K562 (cell line): ENCODE results near the gene DOCK1. TPM values are rescaled to one million over a fixed set of nuclear protein-coding genes. Genes with fewer than 3 reads are reported as not detected.

ENCODE experiments used
- ATAC-seq: fragments of 200-7000 bp; cut with Tn5 transposase; 3 replicates; pipeline ENCODE4 v1.9.1; 2020; ENCODE audit warnings: moderate library complexity
- BruUV-seq: library from RNA; stranded (reverse); fragments of 400-500 nt; replicated peaks from 2 replicates; lab custom pipeline; 2021; lab: Mats Ljungman, UMichigan
- CTCF ChIA-PET: fragments of 300-600 bp; formaldehyde crosslinking; extraction: SDS; loops from one replicate; lab custom pipeline; 2021; ENCODE audit warnings: low intra/inter-chr PET ratio; lab: Yijun Ruan, JAX
- POLR2A ChIA-PET: fragments of 300-600, 350-650 bp; sonication (Branson Sonifier 250); formaldehyde crosslinking; extraction: SDS; loops from one replicate; lab custom pipeline; 2021; ENCODE audit warnings: antibody characterized with exemption, inconsistent platforms; lab: Yijun Ruan, JAX
- DNase-seq, 4 experiments: peaks; one replicate each; pipeline versions ENCODE4 v3.0.0 to v3.0.0-alpha.2; 2011 to 2018; ENCODE audit warnings: low spot score in 3 of 4, mixed read lengths in 3 of 4; ENCODE audit errors: extremely low read depth in 1 of 4
- FAIRE-seq: peaks from 2 replicates; lab custom pipeline; 2011; peaks lifted over from hg19 to GRCh38; lab: Jason Lieb, UNC
- H2AFZ ChIP-seq: 2 replicates; pipeline ENCODE4 v1.6.0; 2011; ENCODE audit warnings: low read depth, low read length, control low read depth, inconsistent platforms
- H3K27ac ChIP-seq: fragments of 200-600 bp; 3 replicates; pipeline ENCODE4 v1.8.0; 2011; ENCODE audit warnings: low read depth, mild to moderate bottlenecking, control low read depth, inconsistent platforms, low read length, moderate library complexity, mixed read lengths; ENCODE audit errors: extremely low read depth
- H3K27me3 ChIP-seq, 2 experiments: fragments of 300-600 bp in 1 of 2; 2 replicates in 1 of 2; 3 replicates in 1 of 2; pipeline versions ENCODE4 v1.6.0 to v1.8.0; 2011; ENCODE audit warnings: inconsistent platforms in 2 of 2, low read length in 2 of 2, mild to moderate bottlenecking in 1 of 2, mixed read lengths in 1 of 2, moderate library complexity in 1 of 2; ENCODE audit not compliant: control insufficient read depth in 2 of 2, insufficient read depth in 2 of 2
- H3K36me3 ChIP-seq: fragments of 300-600 bp; 3 replicates; pipeline ENCODE4 v1.8.0; 2011; ENCODE audit warnings: mild to moderate bottlenecking, low read length, inconsistent platforms; ENCODE audit not compliant: control insufficient read depth, insufficient read depth
- H3K4me1 ChIP-seq, 2 experiments: fragments of 200-600 bp in 1 of 2; replicated peaks in 1 of 2; 2 replicates in 1 of 2; 3 replicates in 1 of 2; pipeline versions ENCODE4 v1.5.1 to v1.8.0; 2011; ENCODE audit warnings: inconsistent platforms in 2 of 2, low read length in 2 of 2, mild to moderate bottlenecking in 1 of 2, mixed read lengths in 1 of 2, moderate library complexity in 1 of 2; ENCODE audit not compliant: control insufficient read depth in 2 of 2, insufficient read depth in 2 of 2
- H3K4me2 ChIP-seq: 2 replicates; pipeline ENCODE4 v1.6.1; 2011; ENCODE audit warnings: low read length, control low read depth, inconsistent platforms, mixed read lengths; ENCODE audit not compliant: insufficient read depth
- H3K4me3 ChIP-seq: fragments of 200-600 bp; sonication (generic), shearing (Covaris generic); 2 replicates; pipeline ENCODE4 v1.5.1; 2016; ENCODE audit warnings: control low read depth, inconsistent platforms
- H3K79me2 ChIP-seq: fragments of 200-600 bp; 3 replicates; pipeline ENCODE4 v1.8.0; 2011; ENCODE audit warnings: low read length, inconsistent platforms; ENCODE audit not compliant: control insufficient read depth, insufficient read depth
- H3K9ac ChIP-seq, 2 experiments: 2 replicates each; pipeline versions ENCODE4 v1.6.0 to v1.6.1; 2011; ENCODE audit warnings: low read depth in 2 of 2, low read length in 2 of 2, control low read depth in 1 of 2, inconsistent platforms in 1 of 2, mild to moderate bottlenecking in 1 of 2, mixed read lengths in 1 of 2; ENCODE audit not compliant: insufficient read depth in 1 of 2
- H3K9me1 ChIP-seq: one replicate; pipeline ENCODE4 v1.6.0; 2011; ENCODE audit warnings: inconsistent platforms, mild to moderate bottlenecking, low read length, moderate library complexity; ENCODE audit not compliant: control insufficient read depth, insufficient read depth
- H3K9me3 ChIP-seq: replicated peaks from 2 replicates; pipeline ENCODE4 v1.5.1; 2011; ENCODE audit warnings: low read depth, low read length, inconsistent platforms; ENCODE audit not compliant: control insufficient read depth, insufficient read depth
- H4K20me1 ChIP-seq: replicated peaks from 2 replicates; pipeline ENCODE4 v1.6.1; 2011; ENCODE audit warnings: low read length, inconsistent platforms, mixed read lengths; ENCODE audit not compliant: control insufficient read depth, insufficient read depth
- ILF3 ChIP-seq: fragments of 450-650 bp; IDR thresholded peaks from 2 replicates; pipeline ENCODE4 v1.6.1; 2018; ENCODE audit warnings: antibody characterized with exemption, mild to moderate bottlenecking, moderate library complexity, borderline replicate concordance
- LARP7 ChIP-seq: fragments of 450-650 bp; IDR thresholded peaks from 2 replicates; pipeline ENCODE4 v1.6.1; 2016
- MIER1 ChIP-seq: fragments of 450-650 bp; IDR thresholded peaks from 2 replicates; pipeline ENCODE4 v1.6.1; 2016; ENCODE audit warnings: antibody characterized with exemption, mild to moderate bottlenecking, low read depth
- POLR2G ChIP-seq: fragments of 200-400 bp; formaldehyde crosslinking; IDR thresholded peaks from 2 replicates; pipeline ENCODE4 v1.6.1; 2017; ENCODE audit warnings: low read depth, mild to moderate bottlenecking, antibody characterized with exemption, low read length, moderate library complexity
- ZFP36 ChIP-seq: fragments of 150-350 bp; IDR thresholded peaks from 2 replicates; pipeline ENCODE4 v1.6.1; 2018; ENCODE audit warnings: low read length, low read depth; ENCODE audit not compliant: partially characterized antibody
- WGBS: fragments of 100-300 bp; shearing (Covaris generic); methylation state at CpG from one replicate; pipeline ENCODE4 v1.1.6; 2016; ENCODE audit warnings: low coverage, mixed read lengths; ENCODE audit not compliant: insufficient coverage; ENCODE audit errors: missing lambda C conversion rate; 5-methylcytosine and 5-hydroxymethylcytosine counted together
- in situ Hi-C: fragments of 300-500 bp; cut with MboI; formaldehyde crosslinking; loops from 4 replicates; pipeline ENCODE4 v1.15.0; 2018; ENCODE audit warnings: inconsistent platforms, mixed read lengths
- intact Hi-C: fragments of 100-400 bp; cut with micrococcal nuclease; formaldehyde crosslinking; loops from 2 replicates; pipeline ENCODE4 v1.14.2; 2022
- polyA plus RNA-seq, 8 experiments: library from polyadenylated mRNA; depleted of rRNA in 4 of 8; stranded (reverse) in 5 of 8; unstranded in 3 of 8; fragments of >200 nt; fragmentation: Nextera tagmentation in 2 of 8; fragmentation: Illumina TruSeq in 1 of 8; extraction: Ambion mirVana in 2 of 8; extraction: Trizol in 1 of 8; gene quantifications; 2 replicates each; pipeline versions ENCODE4 v1.2.1 to v1.2.3, GENCODE V29; 2011 to 2014; ENCODE audit warnings: inconsistent platforms in 1 of 8, missing spikeins in 1 of 8
- total RNA-seq, 7 experiments: library from RNA; depleted of rRNA in 6 of 7; stranded (reverse); fragments of >200 nt in 6 of 7; fragmentation: Illumina TruSeq in 2 of 7; extraction: Trizol in 2 of 7; gene quantifications; 2 replicates each; pipeline versions ENCODE4 v1.2.1 to v1.2.3, GENCODE V29; 2011 to 2021; ENCODE audit warnings: low replicate concordance in 1 of 7
- TF ChIP-seq, protein P1 (sequence below): sonication (generic); formaldehyde crosslinking; IDR thresholded peaks from 2 replicates; pipeline ENCODE4 v1.9.0; 2022; ENCODE audit warnings: mild to moderate bottlenecking, missing genetic modification reagents
- TF ChIP-seq, protein P2 (sequence below): fragments of 250-450 bp; sonication (Bioruptor Pico); IDR thresholded peaks from 2 replicates; pipeline ENCODE4 v1.8.0; 2022; ENCODE audit warnings: inconsistent platforms
- TF ChIP-seq, protein P3 (sequence below): fragments of 450-650 bp; IDR thresholded peaks from 2 replicates; pipeline ENCODE4 v1.6.1; 2017; ENCODE audit warnings: mild to moderate bottlenecking, moderate library complexity

The DOCK1 gene
- total and polyA plus RNA-seq, 9 of the 15 experiments (the other 6 are each of a cell fraction or from before 2014, with no cell fraction given): 0.31 TPM; not detected in 8

DNA sequence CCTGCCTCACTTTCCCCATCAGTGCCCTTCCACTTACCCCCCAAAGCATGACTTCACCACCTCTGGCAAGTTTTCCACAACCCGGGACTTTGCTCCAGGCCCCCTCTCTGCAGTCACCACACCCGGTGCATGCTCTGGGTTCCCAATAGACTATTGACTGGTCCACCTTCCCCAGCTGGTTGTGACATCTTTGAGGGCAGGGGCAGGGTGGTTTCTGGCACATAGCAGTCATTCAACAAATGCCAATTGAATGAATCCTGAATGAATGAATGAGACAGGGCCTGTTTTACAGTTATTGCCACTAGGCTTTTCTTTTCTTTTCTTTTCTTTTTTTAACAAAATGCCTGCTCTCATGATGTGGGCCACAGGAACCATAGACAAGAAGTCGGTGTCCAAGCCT lies 28.8 kb upstream of the DOCK1 start (continued):
- TF ChIP-seq, protein P1, sequence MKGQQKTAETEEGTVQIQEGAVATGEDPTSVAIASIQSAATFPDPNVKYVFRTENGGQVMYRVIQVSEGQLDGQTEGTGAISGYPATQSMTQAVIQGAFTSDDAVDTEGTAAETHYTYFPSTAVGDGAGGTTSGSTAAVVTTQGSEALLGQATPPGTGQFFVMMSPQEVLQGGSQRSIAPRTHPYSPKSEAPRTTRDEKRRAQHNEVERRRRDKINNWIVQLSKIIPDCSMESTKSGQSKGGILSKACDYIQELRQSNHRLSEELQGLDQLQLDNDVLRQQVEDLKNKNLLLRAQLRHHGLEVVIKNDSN (CRISPR knock-in tag): no peak
- TF ChIP-seq MIER1: no peak
- TF ChIP-seq ILF3: no peak
- TF ChIP-seq, all 486 proteins: peak for 0

DNA sequence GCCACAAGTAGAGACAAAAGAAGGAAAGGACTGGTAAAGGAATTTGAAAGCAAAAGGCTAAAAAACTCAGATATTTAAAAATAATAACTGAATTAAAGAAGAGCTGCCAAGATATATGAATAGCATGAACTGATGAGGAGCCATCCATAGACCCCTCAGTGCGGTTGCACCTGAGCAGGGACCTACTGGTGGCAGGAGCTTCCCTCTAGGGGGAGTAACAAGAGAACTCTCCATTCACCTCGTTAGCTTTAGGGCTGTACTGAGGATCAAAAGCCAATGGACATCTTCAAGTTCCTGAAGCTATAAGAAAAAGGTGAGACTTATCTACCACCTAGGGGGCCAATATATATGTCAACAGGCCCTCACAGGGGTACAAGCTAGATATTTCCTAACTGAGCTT lies 27.8 kb upstream of the DOCK1 start:
- no peak overlapping the region for H3K9ac ChIP-seq
- intact Hi-C loops (no loop called here), in situ Hi-C loops (no loop called here)
- H3K79me2 ChIP-seq: no peaks in the 10 kb centered on the region
- no peaks in the 10 kb centered on the region for H3K4me1 ChIP-seq
- H3K4me2 ChIP-seq: no peak overlapping the region
- no peaks in the 10 kb centered on the region for H4K20me1 ChIP-seq
- no peak overlapping the region for H3K4me3 ChIP-seq
- CTCF ChIA-PET: no interaction called here
- DNase-seq (no peak), FAIRE-seq (no peak), ATAC-seq (no peak)
- no peaks in the 10 kb centered on the region for H3K9me3 ChIP-seq
- H2AFZ ChIP-seq: no peak overlapping the region
- TF ChIP-seq ZFP36 (no peak), POLR2G (no peak), LARP7 (no peak)
- TF ChIP-seq, protein P2, sequence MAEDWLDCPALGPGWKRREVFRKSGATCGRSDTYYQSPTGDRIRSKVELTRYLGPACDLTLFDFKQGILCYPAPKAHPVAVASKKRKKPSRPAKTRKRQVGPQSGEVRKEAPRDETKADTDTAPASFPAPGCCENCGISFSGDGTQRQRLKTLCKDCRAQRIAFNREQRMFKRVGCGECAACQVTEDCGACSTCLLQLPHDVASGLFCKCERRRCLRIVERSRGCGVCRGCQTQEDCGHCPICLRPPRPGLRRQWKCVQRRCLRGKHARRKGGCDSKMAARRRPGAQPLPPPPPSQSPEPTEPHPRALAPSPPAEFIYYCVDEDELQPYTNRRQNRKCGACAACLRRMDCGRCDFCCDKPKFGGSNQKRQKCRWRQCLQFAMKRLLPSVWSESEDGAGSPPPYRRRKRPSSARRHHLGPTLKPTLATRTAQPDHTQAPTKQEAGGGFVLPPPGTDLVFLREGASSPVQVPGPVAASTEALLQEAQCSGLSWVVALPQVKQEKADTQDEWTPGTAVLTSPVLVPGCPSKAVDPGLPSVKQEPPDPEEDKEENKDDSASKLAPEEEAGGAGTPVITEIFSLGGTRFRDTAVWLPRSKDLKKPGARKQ: no peak
- TF ChIP-seq, protein P3, sequence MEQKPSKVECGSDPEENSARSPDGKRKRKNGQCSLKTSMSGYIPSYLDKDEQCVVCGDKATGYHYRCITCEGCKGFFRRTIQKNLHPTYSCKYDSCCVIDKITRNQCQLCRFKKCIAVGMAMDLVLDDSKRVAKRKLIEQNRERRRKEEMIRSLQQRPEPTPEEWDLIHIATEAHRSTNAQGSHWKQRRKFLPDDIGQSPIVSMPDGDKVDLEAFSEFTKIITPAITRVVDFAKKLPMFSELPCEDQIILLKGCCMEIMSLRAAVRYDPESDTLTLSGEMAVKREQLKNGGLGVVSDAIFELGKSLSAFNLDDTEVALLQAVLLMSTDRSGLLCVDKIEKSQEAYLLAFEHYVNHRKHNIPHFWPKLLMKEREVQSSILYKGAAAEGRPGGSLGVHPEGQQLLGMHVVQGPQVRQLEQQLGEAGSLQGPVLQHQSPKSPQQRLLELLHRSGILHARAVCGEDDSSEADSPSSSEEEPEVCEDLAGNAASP: no peak
- H3K36me3 ChIP-seq: no peaks in the 10 kb centered on the region
- H3K27ac ChIP-seq: no peak overlapping the region
- BruUV-seq: no TSS peak
- 0% methylated on average over 2 of the region's 2 CpGs for WGBS
- H3K27me3 ChIP-seq: no peaks in the 10 kb centered on the region
- no peaks in the 10 kb centered on the region for H3K9me1 ChIP-seq
- POLR2A ChIA-PET: no interaction called here
